Measurements from ENCODE around the gene ZNF234.

DNA sequence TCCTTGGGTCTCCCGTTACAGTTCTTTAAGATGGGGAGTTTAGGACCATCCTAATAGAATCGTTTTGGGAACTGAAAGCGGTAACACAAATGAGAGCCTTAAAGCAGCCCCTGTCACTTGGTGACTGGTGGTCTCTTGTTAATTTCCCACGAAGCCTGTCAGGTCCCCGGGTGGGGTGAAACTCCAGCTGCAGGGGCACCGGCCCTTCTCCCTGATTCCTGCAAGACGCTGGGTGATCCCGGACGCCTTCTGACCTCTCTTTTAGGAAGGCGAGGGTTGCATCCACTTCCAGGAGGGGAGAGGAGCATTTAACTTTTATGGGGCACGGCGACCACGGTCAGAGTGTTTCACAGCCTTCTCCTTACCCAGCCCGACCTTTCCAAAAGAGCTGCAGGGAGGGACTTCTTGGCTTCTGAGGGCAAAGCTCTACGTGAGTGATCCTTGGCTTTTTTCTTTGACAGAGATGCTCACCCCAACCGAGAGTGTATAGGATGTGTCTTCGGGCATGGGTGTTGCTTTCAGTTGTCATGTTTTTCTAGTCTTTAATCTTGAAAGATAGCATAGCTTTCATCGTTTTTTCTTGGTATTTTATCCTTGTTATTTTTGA, 27.5 kb upstream of the ZNF234 start:
- TF ChIP-seq EP300 (IDR thresholded peaks at IDR 0.05) (no peak), POLR2AphosphoS5 (IDR thresholded peaks at IDR 0.05) (no peak), POLR2A (IDR thresholded peaks at IDR 0.05) (no peak)
- TF ChIP-seq, protein P1, sequence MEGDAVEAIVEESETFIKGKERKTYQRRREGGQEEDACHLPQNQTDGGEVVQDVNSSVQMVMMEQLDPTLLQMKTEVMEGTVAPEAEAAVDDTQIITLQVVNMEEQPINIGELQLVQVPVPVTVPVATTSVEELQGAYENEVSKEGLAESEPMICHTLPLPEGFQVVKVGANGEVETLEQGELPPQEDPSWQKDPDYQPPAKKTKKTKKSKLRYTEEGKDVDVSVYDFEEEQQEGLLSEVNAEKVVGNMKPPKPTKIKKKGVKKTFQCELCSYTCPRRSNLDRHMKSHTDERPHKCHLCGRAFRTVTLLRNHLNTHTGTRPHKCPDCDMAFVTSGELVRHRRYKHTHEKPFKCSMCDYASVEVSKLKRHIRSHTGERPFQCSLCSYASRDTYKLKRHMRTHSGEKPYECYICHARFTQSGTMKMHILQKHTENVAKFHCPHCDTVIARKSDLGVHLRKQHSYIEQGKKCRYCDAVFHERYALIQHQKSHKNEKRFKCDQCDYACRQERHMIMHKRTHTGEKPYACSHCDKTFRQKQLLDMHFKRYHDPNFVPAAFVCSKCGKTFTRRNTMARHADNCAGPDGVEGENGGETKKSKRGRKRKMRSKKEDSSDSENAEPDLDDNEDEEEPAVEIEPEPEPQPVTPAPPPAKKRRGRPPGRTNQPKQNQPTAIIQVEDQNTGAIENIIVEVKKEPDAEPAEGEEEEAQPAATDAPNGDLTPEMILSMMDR (IDR thresholded peaks at IDR 0.05), result no peak

Measured in stomach (tissue), 4 donors.